Measurements from ENCODE around the gene SERGEF.

- TF ChIP-seq EZH2 (IDR thresholded peaks at IDR 0.05; ENCODE audit: insufficient read depth, low read length), result no peak
- no peak for TF ChIP-seq CTCF (IDR thresholded peaks at IDR 0.05; ENCODE audit: insufficient read depth, low read depth, low read length)
Measured at GRCh38 chr11:17968206-17968605, 44.6 kb downstream of the SERGEF start.

Data from astrocyte (in vitro differentiated cells and primary cell).